IPS-18a (cell line): ENCODE data around the gene SHOC2.

ENCODE experiments used
- H3K27ac ChIP-seq: one replicate; pipeline ENCODE4 v1.5.1; 2013; ENCODE audit warnings: low read length
- H3K27me3 ChIP-seq: one replicate; pipeline ENCODE4 v1.6.1; 2013; ENCODE audit warnings: mild to moderate bottlenecking, low read length; ENCODE audit not compliant: control insufficient read depth, insufficient read depth
- H3K36me3 ChIP-seq: one replicate; pipeline ENCODE4 v1.6.1; 2013; ENCODE audit warnings: low read depth, low read length; ENCODE audit not compliant: control insufficient read depth
- H3K4me1 ChIP-seq: one replicate; pipeline ENCODE4 v1.6.1; 2013; ENCODE audit warnings: low read depth, low read length; ENCODE audit not compliant: control insufficient read depth
- H3K4me3 ChIP-seq: one replicate; pipeline ENCODE4 v1.5.1; 2013; ENCODE audit warnings: low read length
- H3K9ac ChIP-seq: one replicate; pipeline ENCODE4 v1.6.1; 2013; ENCODE audit warnings: mild to moderate bottlenecking, low read length, moderate library complexity
- H3K9me3 ChIP-seq: one replicate; pipeline ENCODE4 v1.6.1; 2013; ENCODE audit warnings: low read depth, low read length; ENCODE audit not compliant: control insufficient read depth

The SHOC2 gene

GRCh38 chr10:110993024-110993693 is 73.8 kb downstream of the SHOC2 start:
- no peak overlapping the region for H3K4me3 ChIP-seq
- no peaks in the 10 kb centered on the region for H3K9me3 ChIP-seq
- no peak overlapping the region for H3K27ac ChIP-seq
- H3K4me1 ChIP-seq: no peaks in the 10 kb centered on the region
- no peaks in the 10 kb centered on the region for H3K36me3 ChIP-seq
- H3K9ac ChIP-seq: no peak overlapping the region
- H3K27me3 ChIP-seq: no peaks in the 10 kb centered on the region

- Histone ChIP-seq H3K36me3 (no peaks in the 10 kb centered on the region), H3K27ac (no peak overlapping the region), H3K4me3 (no peak overlapping the region), H3K27me3 (no peaks in the 10 kb centered on the region), H3K9me3 (no peaks in the 10 kb centered on the region), H3K9ac (no peak overlapping the region), H3K4me1 (no peaks in the 10 kb centered on the region)
These were observed 75.1 kb downstream of the SHOC2 start for GRCh38 chr10:110994406-110995086.

- H3K27me3 ChIP-seq: no peaks in the 10 kb centered on the region
- no peaks in the 10 kb centered on the region for H3K36me3 ChIP-seq
- H3K9me3 ChIP-seq: no peaks in the 10 kb centered on the region
- H3K9ac ChIP-seq: no peak overlapping the region
- no peaks in the 10 kb centered on the region for H3K4me1 ChIP-seq
- H3K27ac ChIP-seq: no peak overlapping the region
- no peak overlapping the region for H3K4me3 ChIP-seq
These were observed 75.9 kb downstream of the SHOC2 start for GRCh38 chr10:110995301-110995700.

DNA sequence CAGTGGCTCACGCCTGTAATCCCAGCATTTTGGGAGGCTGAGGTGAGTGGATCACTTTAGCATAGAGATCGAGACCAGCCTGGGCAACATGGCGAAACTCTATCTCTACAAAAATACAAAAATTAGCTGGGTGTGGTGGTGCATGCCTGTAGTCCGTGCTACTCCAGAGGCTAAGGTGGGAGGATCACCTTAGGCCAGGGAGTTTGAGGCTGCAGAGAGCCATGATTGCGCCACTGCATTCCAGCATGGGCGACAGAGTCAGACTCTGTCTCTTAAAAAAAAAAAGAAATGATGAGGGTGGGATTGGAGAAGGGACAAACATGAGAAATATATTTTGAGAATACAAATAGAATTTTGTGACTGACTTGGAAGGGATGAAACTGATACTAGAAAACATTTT is 76.9 kb downstream of the SHOC2 start:
- Histone ChIP-seq H3K36me3 (no peaks in the 10 kb centered on the region), H3K27me3 (no peaks in the 10 kb centered on the region), H3K9ac (no peak overlapping the region), H3K4me1 (no peaks in the 10 kb centered on the region), H3K9me3 (no peaks in the 10 kb centered on the region), H3K4me3 (no peak overlapping the region), H3K27ac (no peak overlapping the region)

GRCh38 chr10:111004016-111004415 is 84.6 kb downstream of the SHOC2 start:
- H3K27me3 ChIP-seq: no peaks in the 10 kb centered on the region
- no peak overlapping the region for H3K9ac ChIP-seq
- no peak overlapping the region for H3K4me3 ChIP-seq
- no peaks in the 10 kb centered on the region for H3K9me3 ChIP-seq
- H3K36me3 ChIP-seq: peaks cover 6% of the 10 kb centered on the region
- no peaks in the 10 kb centered on the region for H3K4me1 ChIP-seq
- no peak overlapping the region for H3K27ac ChIP-seq

- no peak overlapping the region for H3K9ac ChIP-seq
- H3K27ac ChIP-seq: no peak overlapping the region
- no peak overlapping the region for H3K4me3 ChIP-seq
- H3K9me3 ChIP-seq: no peaks in the 10 kb centered on the region
- peaks cover 21% of the 10 kb centered on the region for H3K36me3 ChIP-seq
- no peaks in the 10 kb centered on the region for H3K4me1 ChIP-seq
- no peaks in the 10 kb centered on the region for H3K27me3 ChIP-seq
These were observed 88.1 kb downstream of the SHOC2 start for GRCh38 chr10:111007486-111007885.

GRCh38 chr10:111015181-111015580 is 95.8 kb downstream of the SHOC2 start:
- H3K9me3 ChIP-seq: no peaks in the 10 kb centered on the region
- H3K36me3 ChIP-seq: peaks cover 9% of the 10 kb centered on the region
- no peak overlapping the region for H3K27ac ChIP-seq
- no peaks in the 10 kb centered on the region for H3K4me1 ChIP-seq
- H3K9ac ChIP-seq: no peak overlapping the region
- H3K4me3 ChIP-seq: no peak overlapping the region
- no peaks in the 10 kb centered on the region for H3K27me3 ChIP-seq

- Histone ChIP-seq H3K4me3 (no peak overlapping the region), H3K36me3 (peaks cover 3% of the 10 kb centered on the region), H3K27ac (no peak overlapping the region), H3K9me3 (no peaks in the 10 kb centered on the region), H3K4me1 (no peaks in the 10 kb centered on the region), H3K9ac (no peak overlapping the region), H3K27me3 (no peaks in the 10 kb centered on the region)
These were observed 97.7 kb downstream of the SHOC2 start for GRCh38 chr10:111017098-111017497.

- Histone ChIP-seq H3K27ac (no peak overlapping the region), H3K4me1 (no peaks in the 10 kb centered on the region), H3K27me3 (no peaks in the 10 kb centered on the region), H3K36me3 (peaks cover 3% of the 10 kb centered on the region), H3K4me3 (no peak overlapping the region), H3K9ac (no peak overlapping the region), H3K9me3 (no peaks in the 10 kb centered on the region)
These were observed 98.6 kb downstream of the SHOC2 start for GRCh38 chr10:111018021-111018420.

- Histone ChIP-seq H3K27ac (no peak overlapping the region), H3K36me3 (peaks cover 3% of the 10 kb centered on the region), H3K9ac (no peak overlapping the region), H3K4me3 (no peak overlapping the region), H3K27me3 (no peaks in the 10 kb centered on the region), H3K9me3 (peaks cover 9% of the 10 kb centered on the region), H3K4me1 (no peaks in the 10 kb centered on the region)
These were observed 103.7 kb downstream of the SHOC2 start for GRCh38 chr10:111023060-111023459.

DNA sequence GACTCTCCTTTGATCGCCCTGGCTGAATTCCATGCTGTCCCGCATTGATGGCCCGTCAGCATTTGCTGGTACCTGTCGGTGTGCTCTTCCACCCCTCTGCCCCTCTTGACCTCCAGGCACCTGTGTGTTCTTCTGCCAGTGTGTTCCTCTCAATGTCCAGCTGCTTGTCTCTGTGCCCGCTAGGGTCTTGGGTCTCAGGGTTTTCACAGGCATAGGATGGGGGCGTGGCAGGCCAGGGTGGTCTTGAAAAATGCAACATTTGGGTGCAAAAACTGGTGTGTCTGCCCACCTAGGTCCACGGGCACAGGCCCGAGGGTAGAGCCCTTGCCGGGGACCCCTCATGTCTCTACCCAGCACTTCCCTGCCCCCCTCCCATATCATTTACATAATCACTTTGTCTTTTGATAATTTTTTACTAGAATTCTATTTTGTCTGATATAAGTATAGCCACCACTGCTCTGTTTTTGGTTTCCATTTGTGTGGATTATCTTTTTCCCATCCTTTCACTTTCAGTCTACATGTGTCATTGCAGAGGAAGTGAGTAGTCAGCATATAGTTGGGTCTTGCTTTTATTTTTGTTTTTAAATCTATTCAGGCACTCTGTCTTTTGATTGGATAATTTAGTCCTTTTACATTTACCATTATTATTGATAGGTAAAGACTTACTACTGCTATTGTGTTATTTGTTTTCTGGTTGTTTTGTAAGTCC is 110.8 kb downstream of the SHOC2 start:
- Histone ChIP-seq H3K27ac (no peak overlapping the region), H3K9ac (no peak overlapping the region), H3K36me3 (no peaks in the 10 kb centered on the region), H3K4me3 (no peak overlapping the region), H3K9me3 (no peaks in the 10 kb centered on the region), H3K27me3 (no peaks in the 10 kb centered on the region), H3K4me1 (no peaks in the 10 kb centered on the region)
